PC-3 (cell line): ENCODE results near the gene ASH1L.
"Not testable (repeated sequence)": the region's sequence is repeated elsewhere in the genome, so short reads cannot be mapped to it uniquely, and the experiment has no call there.

Source experiments
- CTCF ChIP-seq: fragments of 300-600 bp; sonication (generic); conservative IDR thresholded peaks from 2 replicates; pipeline ENCODE4 v1.5.1; 2017; ENCODE audit warnings: antibody characterized with exemption, low read depth, mild to moderate bottlenecking, low read length
- EZH2 ChIP-seq: fragments of 300-600 bp; sonication (generic); IDR thresholded peaks from one replicate; pipeline ENCODE4 v1.6.1; 2017; ENCODE audit warnings: antibody characterized with exemption, mild to moderate bottlenecking, low read length; ENCODE audit not compliant: unreplicated experiment
- EZH2phosphoT487 ChIP-seq: fragments of 300-600 bp; sonication (generic); IDR thresholded peaks from 2 replicates; pipeline ENCODE4 v1.6.1; 2018; ENCODE audit warnings: mild to moderate bottlenecking, antibody characterized with exemption, low read length, borderline replicate concordance

GRCh38 chr1:155486952-155487351 lies 75.7 kb downstream of the ASH1L start:
- not testable (repeated sequence) for TF ChIP-seq CTCF, EZH2, EZH2phosphoT487
